Endothelial cell (in vitro differentiated cells): ENCODE results near the gene SLC40A1. TPM values are rescaled to one million over a fixed set of nuclear protein-coding genes. Genes with fewer than 3 reads are reported as not detected.

ENCODE experiments used
- DNase-seq: peaks from one replicate; pipeline ENCODE4 v3.0.0; 2021; ENCODE audit warnings: low spot score
- H3K27ac Mint-ChIP-seq: one replicate; pipeline ENCODE4 v1.8.0; 2021; ENCODE audit warnings: mixed read lengths, inconsistent platforms; ENCODE audit not compliant: unreplicated experiment
- H3K27me3 Mint-ChIP-seq: one replicate; pipeline ENCODE4 v1.8.0; 2021; ENCODE audit warnings: mild to moderate bottlenecking, moderate library complexity, mixed read lengths, inconsistent platforms; ENCODE audit not compliant: unreplicated experiment
- H3K36me3 Mint-ChIP-seq: one replicate; pipeline ENCODE4 v1.8.0; 2021; ENCODE audit warnings: mild to moderate bottlenecking, low read depth, mixed read lengths, inconsistent platforms; ENCODE audit not compliant: unreplicated experiment
- H3K4me1 Mint-ChIP-seq: one replicate; pipeline ENCODE4 v1.8.0; 2021; ENCODE audit warnings: mild to moderate bottlenecking, mixed read lengths, inconsistent platforms; ENCODE audit not compliant: unreplicated experiment
- H3K4me3 Mint-ChIP-seq: one replicate; pipeline ENCODE4 v1.8.0; 2021; ENCODE audit warnings: mild to moderate bottlenecking, mixed read lengths, inconsistent platforms; ENCODE audit not compliant: unreplicated experiment
- H3K9me3 Mint-ChIP-seq: one replicate; pipeline ENCODE4 v1.8.0; 2021; ENCODE audit warnings: mixed read lengths, inconsistent platforms; ENCODE audit not compliant: unreplicated experiment
- CTCF ChIP-seq: fragments of 200-600 bp; sonication (generic); IDR thresholded peaks from one replicate; pipeline ENCODE4 v1.5.0; 2021; ENCODE audit warnings: antibody characterized with exemption; ENCODE audit not compliant: unreplicated experiment
- total RNA-seq: library from RNA; stranded (reverse); fragmentation: NEBNext Ultra II Directional; extraction: Animal tissue kit (Norgen Biotek cat#: 25700); gene quantifications from one replicate; pipeline ENCODE4 v1.2.1, GENCODE V29; 2021; ENCODE audit not compliant: unreplicated experiment

SLC40A1 gene
- total RNA-seq, 1 donor from 2014 or later, result 90.9 TPM

GRCh38 chr2:189592353-189592984, 11.9 kb upstream of the SLC40A1 start:
- Mint-ChIP-seq H3K27me3 (no peaks in the 10 kb centered on the region), H3K4me3 (no peak overlapping the region), H3K9me3 (no peaks in the 10 kb centered on the region), H3K36me3 (no peaks in the 10 kb centered on the region), H3K27ac (no peak overlapping the region), H3K4me1 (peaks cover 27% of the 10 kb centered on the region)
- no peak for DNase-seq
- no peak for TF ChIP-seq CTCF

GRCh38 chr2:189587780-189588179, 7.2 kb upstream of the SLC40A1 start:
- TF ChIP-seq CTCF, result no peak
- Mint-ChIP-seq H3K9me3 (no peaks in the 10 kb centered on the region), H3K4me1 (peaks cover 39% of the 10 kb centered on the region), H3K27me3 (peaks cover 5% of the 10 kb centered on the region), H3K27ac (no peak overlapping the region), H3K36me3 (no peaks in the 10 kb centered on the region), H3K4me3 (no peak overlapping the region)
- DNase-seq, result no peak

- H3K27ac Mint-ChIP-seq, result no peak overlapping the region
- no peak overlapping the region for H3K4me3 Mint-ChIP-seq
- TF ChIP-seq CTCF, result no peak
- no peaks in the 10 kb centered on the region for H3K36me3 Mint-ChIP-seq
- H3K4me1 Mint-ChIP-seq, result peaks cover 37% of the 10 kb centered on the region
- peaks cover 5% of the 10 kb centered on the region for H3K27me3 Mint-ChIP-seq
- H3K9me3 Mint-ChIP-seq, result no peaks in the 10 kb centered on the region
- no peak for DNase-seq
These were observed 4.7 kb upstream of the SLC40A1 start for GRCh38 chr2:189585226-189585756.

GRCh38 chr2:189584686-189585085, 4.1 kb upstream of the SLC40A1 start:
- no peak for TF ChIP-seq CTCF
- Mint-ChIP-seq H3K4me1 (peaks cover 34% of the 10 kb centered on the region), H3K27me3 (peaks cover 5% of the 10 kb centered on the region), H3K36me3 (no peaks in the 10 kb centered on the region), H3K4me3 (no peak overlapping the region), H3K9me3 (no peaks in the 10 kb centered on the region), H3K27ac (no peak overlapping the region)
- DNase-seq, result no peak

- Mint-ChIP-seq H3K4me1 (peaks cover 32% of the 10 kb centered on the region), H3K27me3 (peaks cover 7% of the 10 kb centered on the region), H3K36me3 (peaks cover 10% of the 10 kb centered on the region), H3K27ac (no peak overlapping the region), H3K4me3 (no peak overlapping the region), H3K9me3 (no peaks in the 10 kb centered on the region)
- no peak for DNase-seq
- no peak for TF ChIP-seq CTCF
These were observed 2.9 kb upstream of the SLC40A1 start for GRCh38 chr2:189583227-189584198.
